Neutrophil (primary cell): Measurements from ENCODE around the gene VEZT.

ENCODE experiments used
- H3K27ac ChIP-seq: fragments of 200-600 bp; sonication (generic); 2 replicates; pipeline ENCODE4 v1.5.1; 2016; ENCODE audit warnings: mild to moderate bottlenecking, moderate library complexity
- H3K27me3 ChIP-seq: fragments of 200-600 bp; sonication (generic); 2 replicates; pipeline ENCODE4 v1.6.0; 2016; ENCODE audit warnings: mild to moderate bottlenecking
- H3K36me3 ChIP-seq: fragments of 200-600 bp; sonication (generic); 2 replicates; pipeline ENCODE4 v1.5.1; 2017
- H3K4me1 ChIP-seq, 2 experiments: fragments of 200-600 bp in 1 of 2; sonication (generic) in 1 of 2; 1 replicate in 1 of 2; 2 replicates in 1 of 2; pipeline versions ENCODE4 v1.5.1 to v1.6.1; 2013 to 2016; ENCODE audit warnings: low read depth in 1 of 2, low read length in 1 of 2, mild to moderate bottlenecking in 1 of 2, moderate library complexity in 1 of 2; ENCODE audit not compliant: control insufficient read depth in 1 of 2, insufficient read depth in 1 of 2
- H3K4me3 ChIP-seq, 2 experiments: fragments of 200-600 bp in 1 of 2; sonication (generic) in 1 of 2; 1 replicate in 1 of 2; 2 replicates in 1 of 2; pipeline ENCODE4 v1.5.1; 2013 to 2016; ENCODE audit warnings: low read depth in 1 of 2, low read length in 1 of 2, mild to moderate bottlenecking in 1 of 2, moderate library complexity in 1 of 2
- H3K9me3 ChIP-seq: fragments of 200-600 bp; sonication (generic); 2 replicates; pipeline ENCODE4 v1.5.1; 2016
- TF ChIP-seq, protein P1 (sequence below): fragments of 200-600 bp; sonication (generic); IDR thresholded peaks from 2 replicates; pipeline ENCODE4 v1.5.1; 2016; ENCODE audit warnings: antibody characterized with exemption

VEZT gene

DNA sequence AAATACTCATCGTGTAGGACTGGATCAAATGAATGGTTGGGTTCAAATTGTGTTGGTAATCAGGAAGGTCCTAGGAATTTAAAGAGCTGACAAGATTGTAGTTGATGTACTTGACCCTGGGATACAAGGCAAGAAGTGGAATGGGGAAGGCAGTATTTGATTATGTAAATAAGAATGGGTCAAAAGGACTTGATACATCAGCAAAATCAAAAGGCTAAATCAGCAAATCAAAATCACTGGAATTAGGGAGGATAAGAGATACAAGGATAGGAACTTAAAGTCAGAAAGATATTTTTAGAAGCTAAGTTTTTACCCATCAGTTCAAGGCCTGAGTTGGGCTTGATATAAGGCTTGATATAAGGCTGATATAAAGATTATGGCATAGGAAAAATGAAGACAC is 65.8 kb downstream of the VEZT start:
- Histone ChIP-seq H3K36me3 (peaks cover 18% of the 10 kb centered on the region), H3K27me3 (no peaks in the 10 kb centered on the region), H3K27ac (no peak overlapping the region), H3K9me3 (no peaks in the 10 kb centered on the region), H3K4me1 (no peaks in the 10 kb centered on the region), H3K4me3 (no peak overlapping the region)
- TF ChIP-seq, protein P1, sequence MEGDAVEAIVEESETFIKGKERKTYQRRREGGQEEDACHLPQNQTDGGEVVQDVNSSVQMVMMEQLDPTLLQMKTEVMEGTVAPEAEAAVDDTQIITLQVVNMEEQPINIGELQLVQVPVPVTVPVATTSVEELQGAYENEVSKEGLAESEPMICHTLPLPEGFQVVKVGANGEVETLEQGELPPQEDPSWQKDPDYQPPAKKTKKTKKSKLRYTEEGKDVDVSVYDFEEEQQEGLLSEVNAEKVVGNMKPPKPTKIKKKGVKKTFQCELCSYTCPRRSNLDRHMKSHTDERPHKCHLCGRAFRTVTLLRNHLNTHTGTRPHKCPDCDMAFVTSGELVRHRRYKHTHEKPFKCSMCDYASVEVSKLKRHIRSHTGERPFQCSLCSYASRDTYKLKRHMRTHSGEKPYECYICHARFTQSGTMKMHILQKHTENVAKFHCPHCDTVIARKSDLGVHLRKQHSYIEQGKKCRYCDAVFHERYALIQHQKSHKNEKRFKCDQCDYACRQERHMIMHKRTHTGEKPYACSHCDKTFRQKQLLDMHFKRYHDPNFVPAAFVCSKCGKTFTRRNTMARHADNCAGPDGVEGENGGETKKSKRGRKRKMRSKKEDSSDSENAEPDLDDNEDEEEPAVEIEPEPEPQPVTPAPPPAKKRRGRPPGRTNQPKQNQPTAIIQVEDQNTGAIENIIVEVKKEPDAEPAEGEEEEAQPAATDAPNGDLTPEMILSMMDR: no peak

DNA sequence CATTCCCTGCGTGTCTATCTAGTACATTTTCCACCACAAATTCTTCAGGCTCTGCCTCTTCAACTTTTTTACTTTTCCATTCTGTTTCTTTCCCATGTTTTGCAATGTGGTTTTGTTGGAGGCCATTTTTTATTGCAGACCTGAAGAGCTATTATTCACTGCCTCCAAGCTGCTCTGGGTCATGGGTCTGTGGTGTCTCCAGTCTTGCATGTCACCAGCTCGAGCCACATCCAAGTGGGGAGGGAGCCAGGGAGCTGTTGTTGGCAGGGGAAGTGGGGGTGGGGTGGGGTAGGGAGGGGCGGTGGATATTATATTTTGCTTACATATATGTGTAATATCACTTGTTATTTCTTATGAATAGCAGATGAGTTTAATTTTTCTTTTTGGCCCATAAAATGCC is 69.1 kb downstream of the VEZT start:
- peaks cover 21% of the 10 kb centered on the region for H3K36me3 ChIP-seq
- H3K27me3 ChIP-seq: no peaks in the 10 kb centered on the region
- H3K4me3 ChIP-seq: no peak overlapping the region
- no peaks in the 10 kb centered on the region for H3K9me3 ChIP-seq
- TF ChIP-seq, protein P1: no peak
- no peaks in the 10 kb centered on the region for H3K4me1 ChIP-seq
- H3K27ac ChIP-seq: no peak overlapping the region

DNA sequence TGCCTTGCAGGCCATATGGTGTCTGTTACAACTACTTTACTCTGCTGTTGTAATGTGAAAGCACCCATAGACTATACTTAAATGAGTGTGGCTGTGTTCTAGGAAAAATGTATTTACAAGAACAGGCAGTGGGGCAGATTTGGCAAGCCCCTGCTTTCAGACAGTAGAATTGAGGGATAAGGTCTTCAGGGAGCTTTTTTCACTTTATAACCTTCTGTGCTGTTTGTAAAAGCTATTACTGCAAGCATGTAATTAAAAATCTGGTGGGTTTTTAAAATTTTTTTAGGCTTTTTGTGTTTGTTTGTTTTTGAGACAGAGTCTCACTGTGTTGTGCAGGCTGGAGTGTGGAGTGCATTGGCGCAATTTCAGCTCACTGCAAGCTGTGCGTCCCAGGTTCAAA is 73.9 kb downstream of the VEZT start:
- Histone ChIP-seq H3K4me1 (no peaks in the 10 kb centered on the region), H3K27me3 (no peaks in the 10 kb centered on the region), H3K36me3 (peaks cover 16% of the 10 kb centered on the region), H3K4me3 (no peak overlapping the region), H3K27ac (no peak overlapping the region), H3K9me3 (no peaks in the 10 kb centered on the region)
- TF ChIP-seq, protein P1: no peak

DNA sequence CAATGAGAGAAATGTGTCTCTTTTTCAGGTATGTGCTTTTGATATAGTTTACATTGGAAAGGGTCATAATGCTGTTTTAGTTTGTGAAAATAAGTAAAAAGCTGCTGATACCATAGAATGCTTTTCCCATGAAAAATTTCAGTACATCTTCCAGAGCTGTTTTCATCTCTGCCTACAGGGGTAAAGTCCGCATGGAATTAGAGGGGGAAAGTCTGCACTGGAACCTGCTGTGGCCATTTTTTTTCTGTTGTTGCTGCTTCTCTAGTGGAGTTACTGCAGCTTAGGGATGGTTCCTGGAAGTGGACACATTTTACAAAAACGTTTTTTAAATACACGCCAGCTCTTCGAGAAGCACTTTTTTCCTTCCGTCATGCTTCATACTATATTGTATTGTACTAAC is 81.3 kb downstream of the VEZT start:
- no peaks in the 10 kb centered on the region for H3K27me3 ChIP-seq
- no peak overlapping the region for H3K27ac ChIP-seq
- peaks cover 9 to 11% of the 10 kb centered on the region in 2 experiments for H3K4me1 ChIP-seq
- no peak overlapping the region for H3K4me3 ChIP-seq
- TF ChIP-seq, protein P1: no peak
- H3K36me3 ChIP-seq: peaks cover 12% of the 10 kb centered on the region
- H3K9me3 ChIP-seq: no peaks in the 10 kb centered on the region

DNA sequence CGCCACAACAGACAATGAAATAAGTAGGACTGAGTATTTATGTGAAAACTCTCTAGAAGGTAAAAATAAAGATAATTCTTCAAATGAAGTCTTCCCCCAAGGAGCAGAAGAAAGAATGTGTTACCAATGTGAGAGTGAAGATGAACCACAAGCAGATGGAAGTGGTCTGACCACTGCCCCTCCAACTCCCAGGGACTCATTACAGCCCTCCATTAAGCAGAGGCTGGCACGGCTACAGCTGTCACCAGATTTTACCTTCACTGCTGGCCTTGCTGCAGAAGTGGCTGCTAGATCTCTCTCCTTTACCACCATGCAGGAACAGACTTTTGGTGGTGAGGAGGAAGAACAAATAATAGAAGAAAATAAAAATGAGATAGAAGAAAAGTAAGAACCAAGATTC is 82.7 kb downstream of the VEZT start:
- H3K4me3 ChIP-seq: no peak overlapping the region
- peaks cover 6% of the 10 kb centered on the region for H3K36me3 ChIP-seq
- H3K27me3 ChIP-seq: no peaks in the 10 kb centered on the region
- no peaks in the 10 kb centered on the region for H3K9me3 ChIP-seq
- H3K27ac ChIP-seq: no peak overlapping the region
- TF ChIP-seq, protein P1: no peak
- H3K4me1 ChIP-seq: peaks cover 9 to 11% of the 10 kb centered on the region in 2 experiments

DNA sequence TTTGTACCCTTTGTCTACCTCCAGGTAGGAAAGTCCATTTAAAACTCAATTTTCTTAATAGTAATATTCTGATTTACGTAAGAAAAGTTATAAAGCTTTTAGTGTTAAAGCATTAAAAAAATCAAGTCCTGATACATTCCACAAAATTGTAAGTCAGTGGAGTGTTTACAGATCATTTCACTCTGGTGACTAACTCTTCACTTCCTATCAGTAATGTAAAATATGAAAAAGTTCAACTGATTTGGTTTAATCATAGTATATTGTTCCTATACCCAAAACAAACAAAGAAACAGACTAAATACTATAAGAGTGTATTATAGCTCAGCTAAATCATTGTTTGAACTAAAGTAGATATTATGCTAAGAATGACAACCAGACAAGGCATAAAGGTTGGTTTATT is 85.9 kb downstream of the VEZT start:
- H3K36me3 ChIP-seq: no peaks in the 10 kb centered on the region
- TF ChIP-seq, protein P1: no peak
- H3K4me1 ChIP-seq: peaks cover 9 to 11% of the 10 kb centered on the region in 2 experiments
- no peak overlapping the region for H3K27ac ChIP-seq
- no peak overlapping the region for H3K4me3 ChIP-seq
- H3K27me3 ChIP-seq: no peaks in the 10 kb centered on the region
- no peaks in the 10 kb centered on the region for H3K9me3 ChIP-seq
